ENCODE results near the gene SRSF2.
"Not testable (repeated sequence)": the region's sequence is repeated elsewhere in the genome, so short reads cannot be mapped to it uniquely, and the experiment has no call there.

SRSF2 gene

DNA sequence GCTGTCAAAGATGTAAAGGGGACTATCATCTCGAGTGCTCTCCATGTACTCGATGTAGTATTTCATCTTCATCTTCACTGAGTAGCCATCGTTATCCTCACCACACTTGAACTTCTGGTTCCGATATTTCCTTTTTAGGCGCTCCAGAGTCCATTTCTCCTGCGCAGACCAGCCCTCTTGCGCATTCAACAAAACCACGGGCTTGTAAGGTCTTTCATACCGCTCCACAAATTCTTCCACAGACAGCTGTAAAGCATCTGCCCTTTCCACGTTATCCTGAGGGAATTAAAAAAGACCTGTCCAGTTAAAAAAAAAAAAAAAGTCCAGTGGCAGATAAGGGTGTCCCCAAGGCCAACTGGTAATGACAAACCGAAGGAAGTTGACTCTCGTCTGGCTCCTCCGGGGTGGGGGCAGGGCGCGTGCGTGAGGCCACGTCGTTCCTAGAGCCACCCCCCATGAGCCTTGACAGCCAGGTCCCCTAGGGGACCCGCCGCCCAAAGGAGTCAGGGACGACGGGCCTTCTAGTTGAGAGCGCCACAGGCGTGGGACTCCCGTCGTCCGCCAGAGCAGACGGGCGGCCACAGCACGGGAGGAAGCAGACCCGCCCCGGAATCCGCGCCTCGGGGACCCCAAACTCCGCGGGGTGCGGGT lies 11.4 kb downstream of the SRSF2 start:
- H3K4me3 ChIP-seq: peak overlapping the region; percentile 64 to 100 (median 90)

DNA sequence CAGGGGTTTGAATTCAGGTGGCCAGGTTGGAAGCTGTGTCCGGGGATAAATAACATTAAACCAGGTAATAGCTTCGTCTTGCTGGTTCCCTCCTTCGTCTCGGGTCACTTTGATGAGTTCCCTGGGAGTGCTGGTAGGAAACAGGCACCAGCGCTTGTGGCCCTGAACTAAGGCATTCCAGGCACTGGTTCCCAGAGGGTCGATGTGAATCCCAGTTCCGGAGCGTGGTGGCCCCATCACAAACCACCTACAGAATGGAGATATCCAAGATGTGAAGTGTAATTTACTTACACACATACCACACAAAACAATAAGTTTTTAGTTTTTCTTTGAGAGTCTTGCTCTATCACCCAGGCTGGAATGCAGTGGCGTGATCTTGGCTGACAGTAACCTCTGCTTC lies 13.3 kb downstream of the SRSF2 start:
- no peak overlapping the region for H3K4me3 ChIP-seq
- no peak overlapping the region for H3K27ac ChIP-seq

More for the DNA sequence above, 11.4 kb downstream of the SRSF2 start:
- peak overlapping the region; percentile 88 to 99 (median 97) for H3K27ac ChIP-seq

DNA sequence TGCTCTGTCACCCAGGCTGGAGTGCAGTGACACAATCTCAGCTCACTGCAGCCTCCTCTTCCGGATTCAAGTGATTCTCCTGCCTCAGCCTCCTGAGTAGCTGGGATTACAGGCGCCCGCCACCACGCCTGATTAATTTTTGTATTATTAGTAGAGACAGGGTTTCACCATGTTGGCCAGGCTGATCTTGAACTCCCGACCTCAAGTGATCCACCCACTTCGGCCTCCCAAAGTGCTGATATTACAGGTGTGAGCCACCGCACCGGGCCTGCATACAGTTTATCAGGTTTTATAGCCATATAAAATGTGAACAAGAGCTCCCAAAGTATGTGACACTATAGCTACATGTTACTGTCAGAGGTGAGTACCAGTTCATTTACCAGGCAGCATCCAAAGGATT lies 14.2 kb downstream of the SRSF2 start:
- H3K27ac ChIP-seq, H3K4me3 ChIP-seq: not testable (repeated sequence)

- H3K27ac ChIP-seq: no peak overlapping the region
- H3K4me3 ChIP-seq: no peak overlapping the region
These were observed 14.9 kb downstream of the SRSF2 start for GRCh38 chr17:76722279-76722678.

GRCh38 chr17:76721463-76721862 lies 15.7 kb downstream of the SRSF2 start:
- no peak overlapping the region for H3K4me3 ChIP-seq
- H3K27ac ChIP-seq: no peak overlapping the region

- H3K4me3 ChIP-seq: no peak overlapping the region
- H3K27ac ChIP-seq: peak overlapping the region in 1 of 21 experiments; percentile 37
These were observed 16.2 kb downstream of the SRSF2 start for GRCh38 chr17:76720941-76721340.

- Histone ChIP-seq H3K4me3 (no peak overlapping the region), H3K27ac (no peak overlapping the region)
These were observed 16.9 kb downstream of the SRSF2 start for GRCh38 chr17:76720211-76720610.

- Histone ChIP-seq H3K4me3 (no peak overlapping the region), H3K27ac (no peak overlapping the region)
These were observed 18.6 kb downstream of the SRSF2 start for GRCh38 chr17:76718516-76718915.

- Histone ChIP-seq H3K27ac (peak overlapping the region in 17 of 21 experiments; percentile 2 to 84 (median 62)), H3K4me3 (no peak overlapping the region)
These were observed 20.3 kb downstream of the SRSF2 start for GRCh38 chr17:76716839-76717215.

GRCh38 chr17:76716146-76716838 lies 20.8 kb downstream of the SRSF2 start:
- Histone ChIP-seq H3K4me3 (no peak overlapping the region), H3K27ac (peak overlapping the region in 18 of 21 experiments; percentile 1 to 84 (median 60))

DNA sequence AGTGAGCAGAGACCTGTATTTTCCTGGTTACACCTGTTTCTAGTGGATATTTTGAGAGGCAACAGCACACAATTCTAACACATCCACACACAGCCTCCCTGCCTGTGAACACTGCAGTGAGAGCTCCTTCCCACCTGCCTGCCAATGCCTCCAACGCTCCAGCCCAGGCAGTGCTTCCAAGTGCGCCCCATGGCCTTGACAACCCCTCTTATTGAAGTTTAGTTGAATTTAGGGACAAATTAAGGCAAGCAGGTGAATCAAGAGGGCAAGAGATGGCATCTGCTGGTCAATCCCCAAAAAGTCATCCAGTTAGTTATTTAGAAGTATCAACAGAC lies 21.7 kb downstream of the SRSF2 start:
- no peak overlapping the region for H3K4me3 ChIP-seq
- H3K27ac ChIP-seq: peak overlapping the region in 17 of 21 experiments; percentile 8 to 81 (median 48)

- Histone ChIP-seq H3K27ac (peak overlapping the region in 15 of 21 experiments; percentile 19 to 81 (median 48)), H3K4me3 (no peak overlapping the region)
These were observed 22.2 kb downstream of the SRSF2 start for GRCh38 chr17:76714822-76715495.

DNA sequence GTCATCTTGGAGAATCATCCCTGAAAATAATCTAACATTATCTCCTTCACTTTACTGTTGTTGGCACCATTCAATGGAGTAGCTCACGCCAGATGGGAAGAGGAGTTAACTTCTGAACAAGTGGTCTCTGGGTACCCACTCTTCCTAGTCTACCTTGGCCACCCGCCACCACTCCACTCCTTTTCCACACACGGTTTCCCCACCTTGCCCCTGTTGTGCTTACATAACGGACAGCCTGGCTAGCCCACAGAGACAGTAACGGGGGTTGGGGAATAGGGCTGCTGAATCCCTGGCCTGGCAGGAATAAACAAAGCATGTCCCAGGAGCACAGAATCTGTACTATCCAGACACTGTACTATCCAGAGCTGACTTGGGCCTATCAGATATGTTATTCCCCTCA lies 22.8 kb downstream of the SRSF2 start:
- H3K4me3 ChIP-seq: no peak overlapping the region
- H3K27ac ChIP-seq: peak overlapping the region in 4 of 21 experiments; percentile 6 to 70 (median 17)

DNA sequence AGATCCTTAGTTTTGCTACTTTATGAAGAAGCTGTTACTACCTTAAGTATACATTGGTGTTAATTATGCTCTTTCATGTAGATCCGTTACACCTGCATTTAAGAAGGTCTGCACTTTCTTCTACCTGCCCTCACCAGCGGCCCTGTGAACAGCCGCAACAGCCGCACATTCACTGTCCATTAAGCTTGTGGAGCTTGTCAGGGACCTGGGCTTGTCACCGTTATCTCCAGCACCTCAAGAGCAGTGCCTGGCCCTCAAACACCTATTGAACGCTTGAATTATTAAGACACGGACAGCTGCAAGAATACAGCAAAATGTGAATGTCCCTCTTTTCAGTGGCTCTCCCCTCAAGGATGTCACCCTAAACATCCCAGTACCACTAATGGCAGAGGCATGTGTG lies 23.4 kb downstream of the SRSF2 start:
- H3K4me3 ChIP-seq: no peak overlapping the region
- H3K27ac ChIP-seq: no peak overlapping the region

DNA sequence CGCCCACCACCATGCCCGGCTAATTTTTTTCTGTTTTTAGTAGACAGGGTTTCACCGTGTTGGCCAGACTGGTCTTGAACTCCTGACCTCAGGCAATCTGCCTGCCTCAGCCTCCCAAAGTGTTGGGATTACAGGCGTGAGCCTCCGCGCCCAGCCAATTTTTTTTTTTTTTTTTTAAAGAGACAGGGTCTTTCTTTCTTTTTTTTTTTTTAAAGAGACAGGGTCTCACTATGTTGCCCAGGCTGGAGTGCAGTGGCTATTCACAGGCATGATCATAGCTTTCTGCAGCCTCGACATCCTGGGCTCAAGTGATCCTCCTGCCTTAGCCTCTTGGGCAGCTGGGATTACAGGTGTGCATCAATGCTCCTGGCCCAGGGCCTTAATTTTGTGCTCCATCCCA lies 24.8 kb downstream of the SRSF2 start:
- not testable (repeated sequence) for H3K4me3 ChIP-seq, H3K27ac ChIP-seq

DNA sequence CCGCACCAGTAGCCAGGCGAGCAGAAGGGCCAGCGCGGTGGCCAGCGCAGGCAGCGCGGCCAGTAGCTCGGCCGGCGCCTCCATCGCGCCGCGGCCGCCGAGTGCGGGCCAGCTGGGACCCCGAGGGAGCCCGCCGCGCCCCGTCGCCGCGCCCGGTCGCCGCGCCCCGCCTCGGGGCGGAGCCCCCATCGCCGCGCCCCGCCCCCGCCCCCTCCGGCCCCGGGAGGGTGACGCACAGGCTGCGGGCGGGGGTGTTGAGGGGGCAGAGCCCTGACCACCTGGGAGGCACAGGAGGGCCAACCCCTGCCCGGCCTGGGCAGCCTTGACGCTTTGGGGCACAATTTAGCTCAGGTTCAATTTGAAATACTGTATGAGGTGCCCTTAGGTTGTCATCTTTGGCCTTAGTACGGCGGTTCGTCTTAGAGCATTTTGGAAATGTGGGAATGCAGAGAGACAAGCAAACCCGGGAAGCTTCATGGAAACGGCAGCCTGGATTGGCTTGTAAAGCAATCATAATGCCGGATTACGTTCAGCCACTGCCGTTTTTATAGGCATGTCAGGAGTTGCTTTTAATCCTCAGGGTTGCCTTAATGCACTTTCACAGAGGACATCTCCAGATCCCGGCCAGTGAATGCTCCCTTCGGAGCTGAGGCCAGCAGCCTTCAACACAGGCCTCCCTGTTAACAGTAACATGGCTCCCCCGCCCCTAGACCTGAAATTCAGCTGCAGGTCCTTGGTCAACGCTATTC lies 26.1 kb downstream of the SRSF2 start, which contains the start of gene MXRA7:
TSS of gene MXRA7 (minus strand) at position 103 of the 749 bp plus-strand sequence. CDS start at position 84, 19 bp downstream.
- peak within 1 kb of the TSS; percentile 52 to 65 (median 57) for H3K4me3 ChIP-seq
- H3K27ac ChIP-seq: peak within 1 kb of the TSS in 20 of 21 experiments; percentile 65 to 95 (median 80)

- H3K27ac ChIP-seq: peak overlapping the region in 20 of 21 experiments; percentile 65 to 95 (median 80)
- peak overlapping the region; percentile 52 to 65 (median 57) for H3K4me3 ChIP-seq
These were observed 26.9 kb downstream of the SRSF2 start for GRCh38 chr17:76709951-76710862.

GRCh38 chr17:76709077-76709950 lies 27.8 kb downstream of the SRSF2 start:
- Histone ChIP-seq H3K4me3 (peak overlapping the region; percentile 52 to 65 (median 57)), H3K27ac (peak overlapping the region in 20 of 21 experiments; percentile 38 to 95 (median 80))

Data from skin epidermis (tissue), 12 donors.